Measurements from ENCODE around the gene WAPL.

- TF ChIP-seq ZNF33B (CRISPR knock-in tag; IDR thresholded peaks at IDR 0.05) (no peak), ZNF775 (CRISPR knock-in tag; IDR thresholded peaks at IDR 0.05; ENCODE audit: borderline replicate concordance) (no peak), CBFB (CRISPR knock-in tag; IDR thresholded peaks at IDR 0.05) (no peak), ZNF619 (CRISPR knock-in tag; IDR thresholded peaks at IDR 0.05) (no peak), ZNF274 (CRISPR knock-in tag; IDR thresholded peaks at IDR 0.05) (no peak), ZNF276 (CRISPR knock-in tag; IDR thresholded peaks at IDR 0.05; ENCODE audit: low read depth) (no peak)
Observed at GRCh38 chr10:86540016-86540415, 18.4 kb upstream of the WAPL start.
